HepG2 (cell line): ENCODE measurements around the gene KLRK1.

Experiments
- CHD2 ChIP-seq: IDR thresholded peaks from 2 replicates; pipeline ENCODE4 v1.6.1; 2011; ENCODE audit warnings: low read depth, low read length, improper control_type of control experiment
- CREB1 ChIP-seq, 2 experiments: fragments of 450-650 bp in 1 of 2; IDR thresholded peaks; 2 replicates each; pipeline ENCODE4 v1.6.1; 2016 to 2017; ENCODE audit warnings: control low read depth in 1 of 2, mild to moderate bottlenecking in 1 of 2, missing compliant biosample characterization in 1 of 2, missing genetic modification characterization in 1 of 2
- CTCF ChIP-seq: sonication (generic); formaldehyde crosslinking; IDR thresholded peaks from 2 replicates; pipeline ENCODE4 v1.5.0; 2020; ENCODE audit warnings: mild to moderate bottlenecking, missing genetic modification reagents, moderate library complexity
- FOSL1 ChIP-seq: sonication (generic); formaldehyde crosslinking; IDR thresholded peaks from 2 replicates; pipeline ENCODE4 v1.9.0; 2021; ENCODE audit warnings: missing genetic modification reagents, borderline replicate concordance
- POLR2A ChIP-seq, 2 experiments: IDR thresholded peaks; 2 replicates each; pipeline ENCODE4 v1.6.1; 2011; ENCODE audit warnings: low read depth in 2 of 2, low read length in 2 of 2, mild to moderate bottlenecking in 1 of 2, moderate library complexity in 1 of 2; ENCODE audit not compliant: insufficient read depth in 1 of 2
- RXRA ChIP-seq: sonication (generic); formaldehyde crosslinking; IDR thresholded peaks from 2 replicates; pipeline ENCODE4 v1.5.1; 2020; ENCODE audit warnings: missing genetic modification reagents
- YY1 ChIP-seq: IDR thresholded peaks from 2 replicates; pipeline ENCODE4 v1.6.1; 2011; ENCODE audit warnings: low read length, low read depth, moderate library complexity, mild to moderate bottlenecking; ENCODE audit not compliant: insufficient read depth, insufficient replicate concordance
- ZNF776 ChIP-seq: sonication (generic); formaldehyde crosslinking; IDR thresholded peaks from 2 replicates; pipeline ENCODE4 v1.4.0; 2020; ENCODE audit warnings: mild to moderate bottlenecking, missing genetic modification reagents
- TF ChIP-seq, protein P1 (sequence below): sonication (generic); formaldehyde crosslinking; IDR thresholded peaks from 2 replicates; pipeline ENCODE4 v1.8.0; 2022; ENCODE audit warnings: missing genetic modification reagents, mild to moderate bottlenecking, moderate library complexity, borderline replicate concordance

GRCh38 chr12:10365696-10366405, 24.0 kb downstream of the KLRK1 start:
- TF ChIP-seq CTCF (CRISPR knock-in tag) (no peak), CHD2 (no peak), RXRA (CRISPR knock-in tag) (no peak), ZNF776 (CRISPR knock-in tag) (no peak), POLR2A (IDR thresholded peaks at IDR 0.05; ENCODE audit: insufficient read depth in 1 of 2, low read depth in 2 of 2, low read length in 2 of 2) (no peak), CREB1 (IDR thresholded peaks at IDR 0.05) (no peak), CREB1 (CRISPR knock-in tag; IDR thresholded peaks at IDR 0.05) (no peak), YY1 (no peak), FOSL1 (no peak)
- TF ChIP-seq, protein P1, sequence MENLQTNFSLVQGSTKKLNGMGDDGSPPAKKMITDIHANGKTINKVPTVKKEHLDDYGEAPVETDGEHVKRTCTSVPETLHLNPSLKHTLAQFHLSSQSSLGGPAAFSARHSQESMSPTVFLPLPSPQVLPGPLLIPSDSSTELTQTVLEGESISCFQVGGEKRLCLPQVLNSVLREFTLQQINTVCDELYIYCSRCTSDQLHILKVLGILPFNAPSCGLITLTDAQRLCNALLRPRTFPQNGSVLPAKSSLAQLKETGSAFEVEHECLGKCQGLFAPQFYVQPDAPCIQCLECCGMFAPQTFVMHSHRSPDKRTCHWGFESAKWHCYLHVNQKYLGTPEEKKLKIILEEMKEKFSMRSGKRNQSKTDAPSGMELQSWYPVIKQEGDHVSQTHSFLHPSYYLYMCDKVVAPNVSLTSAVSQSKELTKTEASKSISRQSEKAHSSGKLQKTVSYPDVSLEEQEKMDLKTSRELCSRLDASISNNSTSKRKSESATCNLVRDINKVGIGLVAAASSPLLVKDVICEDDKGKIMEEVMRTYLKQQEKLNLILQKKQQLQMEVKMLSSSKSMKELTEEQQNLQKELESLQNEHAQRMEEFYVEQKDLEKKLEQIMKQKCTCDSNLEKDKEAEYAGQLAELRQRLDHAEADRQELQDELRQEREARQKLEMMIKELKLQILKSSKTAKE (CRISPR knock-in tag): no peak
